ENCODE measurements around the gene PPFIA1. TPM values are rescaled to one million over a fixed set of nuclear protein-coding genes. Genes with fewer than 3 reads are reported as not detected.

The PPFIA1 gene
- total and polyA plus RNA-seq, 10 of the 15 experiments (the other 5 are each of a cell fraction or from before 2014, with no cell fraction given): 5.2 to 26.2 (median 15.8) TPM

DNA sequence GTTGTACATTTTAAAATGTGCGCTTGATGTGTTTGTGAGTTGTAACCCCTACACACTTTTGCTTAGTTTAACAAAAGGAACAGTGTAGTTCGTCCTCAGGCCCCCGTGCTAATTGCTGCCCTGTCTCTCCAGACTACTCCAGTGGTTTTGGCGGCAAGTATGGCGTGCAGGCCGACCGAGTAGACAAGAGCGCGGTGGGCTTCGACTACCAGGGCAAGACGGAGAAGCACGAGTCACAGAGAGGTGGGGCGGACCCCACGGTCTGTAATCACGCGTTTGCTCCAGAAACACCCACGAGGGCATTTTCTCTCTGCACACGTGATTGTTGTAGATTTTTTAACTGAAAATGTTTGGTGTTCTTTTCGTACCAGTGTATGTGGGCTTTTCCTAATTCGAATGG, 146.4 kb downstream of the PPFIA1 start:
- Histone ChIP-seq H3K4me2 (ENCODE audit: control insufficient read depth, insufficient read depth) (no peak overlapping the region), H3K36me3 (ENCODE audit: control insufficient read depth in 2 of 2, insufficient read depth in 2 of 2, low read length in 1 of 2) (no peaks in the 10 kb centered on the region; a peak in 1 of 4 replicates), H3K27me3 (replicated peaks in 1 of 2; ENCODE audit: control insufficient read depth in 2 of 2, insufficient read depth in 2 of 2, low read length in 1 of 2) (no peaks in the 10 kb centered on the region), H4K20me1 (ENCODE audit: control insufficient read depth, insufficient read depth) (no peaks in the 10 kb centered on the region), H3K4me3 (no peak overlapping the region), H3K4me1 (ENCODE audit: control insufficient read depth, insufficient read depth, low read length) (no peaks in the 10 kb centered on the region), H3K79me2 (ENCODE audit: control insufficient read depth, insufficient read depth, low read length) (no peaks in the 10 kb centered on the region), H3K9ac (ENCODE audit: control insufficient read depth, insufficient read depth, low read length) (no peak overlapping the region), H3K9me3 (replicated peaks; ENCODE audit: control insufficient read depth, insufficient read depth, low read length) (no peaks in the 10 kb centered on the region; the same call in 2 of the 3 replicates), H3K27ac (ENCODE audit: control insufficient read depth, insufficient read depth) (no peak overlapping the region), H2AFZ (ENCODE audit: control insufficient read depth, low read depth, low read length) (no peak overlapping the region)
- intact Hi-C loops (cut with micrococcal nuclease; ENCODE audit: unreplicated experiment): no loop called here
- SMC1A ChIA-PET (ENCODE audit: uncharacterized antibody, unreplicated experiment): no interaction called here
- in situ Hi-C loops (cut with MboI): no loop called here
- FAIRE-seq: no peak
- CTCF ChIA-PET: no interaction called here
- POLR2A ChIA-PET: no interaction called here
- 74% methylated on average over 20 of the region's 20 CpGs for WGBS (ENCODE audit: insufficient coverage, insufficient replicate concordance, low lambda C conversion rate, missing lambda C conversion rate)
- RAD21 ChIA-PET (ENCODE audit: unreplicated experiment): no interaction called here
- DNase-seq (ENCODE audit: low read depth, low spot score): no peak
- no TSS peak for BruUV-seq (replicated peaks)
- TF ChIP-seq, protein P1, sequence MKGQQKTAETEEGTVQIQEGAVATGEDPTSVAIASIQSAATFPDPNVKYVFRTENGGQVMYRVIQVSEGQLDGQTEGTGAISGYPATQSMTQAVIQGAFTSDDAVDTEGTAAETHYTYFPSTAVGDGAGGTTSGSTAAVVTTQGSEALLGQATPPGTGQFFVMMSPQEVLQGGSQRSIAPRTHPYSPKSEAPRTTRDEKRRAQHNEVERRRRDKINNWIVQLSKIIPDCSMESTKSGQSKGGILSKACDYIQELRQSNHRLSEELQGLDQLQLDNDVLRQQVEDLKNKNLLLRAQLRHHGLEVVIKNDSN (IDR thresholded peaks at IDR 0.05; ENCODE audit: borderline replicate concordance, extremely low read length, insufficient read depth, low read depth, low read length): no peak
- TF ChIP-seq SMC3 (IDR thresholded peaks at IDR 0.05; ENCODE audit: borderline replicate concordance, low read length) (no peak), BMI1 (IDR thresholded peaks at IDR 0.05; ENCODE audit: borderline replicate concordance) (no peak), RAD51 (IDR thresholded peaks at IDR 0.05) (no peak), FOXK2 (IDR thresholded peaks at IDR 0.05) (no peak), MEF2B (IDR thresholded peaks at IDR 0.05; ENCODE audit: partially characterized antibody, poor library complexity, severe bottlenecking) (no peak)
- ATAC-seq: no peak

DNA sequence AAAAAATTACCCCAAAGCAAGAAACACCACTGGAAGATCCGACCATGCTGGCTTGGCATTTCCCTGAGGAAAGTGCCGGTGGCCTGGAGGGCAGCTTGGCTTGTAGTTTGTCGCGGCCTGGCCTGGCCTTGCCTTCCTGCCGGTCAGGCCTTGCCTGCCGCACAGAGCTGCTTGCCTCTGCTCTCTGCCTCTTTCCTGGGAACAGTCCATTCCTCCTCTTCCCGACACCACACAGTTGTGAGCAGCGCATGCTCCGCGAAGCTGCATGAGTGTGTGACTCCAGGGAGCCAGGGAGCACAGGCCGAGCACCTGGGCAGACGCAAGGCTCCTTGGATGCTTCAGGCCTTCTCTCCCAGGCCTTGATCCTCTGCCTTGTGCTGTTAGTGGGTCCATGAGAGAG, 147.6 kb downstream of the PPFIA1 start:
- ChIA-PET CTCF (no interaction called here), POLR2A (interaction anchor here (0.6 kb wide), 1 partner anchor 50 kb away, joined by 3 read pairs; no protein-coding TSS in a partner anchor), RAD21 (ENCODE audit: unreplicated experiment) (no interaction called here), SMC1A (ENCODE audit: uncharacterized antibody, unreplicated experiment) (no interaction called here)
- in situ Hi-C loops (cut with MboI) (no loop called here), intact Hi-C loops (cut with micrococcal nuclease; ENCODE audit: unreplicated experiment) (no loop called here)
- H3K27me3 ChIP-seq (replicated peaks in 1 of 2; ENCODE audit: control insufficient read depth in 2 of 2, insufficient read depth in 2 of 2, low read length in 1 of 2): no peaks in the 10 kb centered on the region
- no TSS peak for BruUV-seq (replicated peaks)
- H3K9me3 ChIP-seq (replicated peaks; ENCODE audit: control insufficient read depth, insufficient read depth, low read length): no peaks in the 10 kb centered on the region; the same call in 2 of the 3 replicates
- no peak overlapping the region for H2AFZ ChIP-seq (ENCODE audit: control insufficient read depth, low read depth, low read length)
- no peak overlapping the region for H3K27ac ChIP-seq (ENCODE audit: control insufficient read depth, insufficient read depth)
- DNase-seq (ENCODE audit: low read depth, low spot score) (no peak), FAIRE-seq (no peak), ATAC-seq (no peak)
- no peaks in the 10 kb centered on the region for H3K79me2 ChIP-seq (ENCODE audit: control insufficient read depth, insufficient read depth, low read length)
- H3K36me3 ChIP-seq (ENCODE audit: control insufficient read depth in 2 of 2, insufficient read depth in 2 of 2, low read length in 1 of 2): no peaks in the 10 kb centered on the region; a peak in 1 of 4 replicates
- no peak overlapping the region for H3K4me3 ChIP-seq
- no peak overlapping the region for H3K9ac ChIP-seq (ENCODE audit: control insufficient read depth, insufficient read depth, low read length)
- 77% methylated on average over 12 of the region's 12 CpGs for WGBS (ENCODE audit: insufficient coverage, insufficient replicate concordance, low lambda C conversion rate, missing lambda C conversion rate)
- H4K20me1 ChIP-seq (ENCODE audit: control insufficient read depth, insufficient read depth): no peaks in the 10 kb centered on the region
- no peak overlapping the region for H3K4me2 ChIP-seq (ENCODE audit: control insufficient read depth, insufficient read depth)
- TF ChIP-seq NFIC (IDR thresholded peaks at IDR 0.05; ENCODE audit: low read depth, low read length) (no peak), MEF2B (IDR thresholded peaks at IDR 0.05; ENCODE audit: partially characterized antibody, poor library complexity, severe bottlenecking) (no peak), CBX5 (IDR thresholded peaks at IDR 0.05; ENCODE audit: low read depth) (no peak), CBX3 (IDR thresholded peaks at IDR 0.05; ENCODE audit: borderline replicate concordance, low read depth) (no peak)
- no peaks in the 10 kb centered on the region for H3K4me1 ChIP-seq (ENCODE audit: control insufficient read depth, insufficient read depth, low read length)

All from GM12878 (cell line).